Measurements from ENCODE around the gene FBXL14.

Gene FBXL14

DNA sequence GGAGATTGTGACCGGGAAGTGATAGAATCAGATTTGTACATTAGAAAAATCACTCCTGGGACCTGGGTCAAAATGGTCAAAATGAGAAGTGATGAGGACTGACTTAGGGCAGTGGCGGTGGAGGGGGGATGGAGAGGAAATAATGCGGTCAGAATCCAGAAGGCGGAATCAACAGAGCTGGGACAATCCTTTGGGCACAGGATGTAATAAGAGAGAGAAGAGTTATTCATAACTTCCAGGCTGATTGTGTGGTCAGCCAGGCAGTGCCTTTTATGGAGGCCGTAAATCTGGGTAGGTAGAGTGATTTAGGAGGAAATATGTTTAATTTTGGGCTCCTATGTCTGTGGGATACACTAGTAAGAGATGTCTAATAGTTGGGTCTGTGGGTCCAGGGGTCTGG is 21.6 kb downstream of the FBXL14 start:
- DNase-seq (ENCODE audit: low read depth) = no peak
- no peak overlapping the region for H3K4me3 ChIP-seq (replicated peaks; ENCODE audit: low read depth, low read length)
- TF ChIP-seq, protein P1, sequence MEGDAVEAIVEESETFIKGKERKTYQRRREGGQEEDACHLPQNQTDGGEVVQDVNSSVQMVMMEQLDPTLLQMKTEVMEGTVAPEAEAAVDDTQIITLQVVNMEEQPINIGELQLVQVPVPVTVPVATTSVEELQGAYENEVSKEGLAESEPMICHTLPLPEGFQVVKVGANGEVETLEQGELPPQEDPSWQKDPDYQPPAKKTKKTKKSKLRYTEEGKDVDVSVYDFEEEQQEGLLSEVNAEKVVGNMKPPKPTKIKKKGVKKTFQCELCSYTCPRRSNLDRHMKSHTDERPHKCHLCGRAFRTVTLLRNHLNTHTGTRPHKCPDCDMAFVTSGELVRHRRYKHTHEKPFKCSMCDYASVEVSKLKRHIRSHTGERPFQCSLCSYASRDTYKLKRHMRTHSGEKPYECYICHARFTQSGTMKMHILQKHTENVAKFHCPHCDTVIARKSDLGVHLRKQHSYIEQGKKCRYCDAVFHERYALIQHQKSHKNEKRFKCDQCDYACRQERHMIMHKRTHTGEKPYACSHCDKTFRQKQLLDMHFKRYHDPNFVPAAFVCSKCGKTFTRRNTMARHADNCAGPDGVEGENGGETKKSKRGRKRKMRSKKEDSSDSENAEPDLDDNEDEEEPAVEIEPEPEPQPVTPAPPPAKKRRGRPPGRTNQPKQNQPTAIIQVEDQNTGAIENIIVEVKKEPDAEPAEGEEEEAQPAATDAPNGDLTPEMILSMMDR (IDR thresholded peaks at IDR 0.05; ENCODE audit: low read length, missing control alignments) = no peak

DNA sequence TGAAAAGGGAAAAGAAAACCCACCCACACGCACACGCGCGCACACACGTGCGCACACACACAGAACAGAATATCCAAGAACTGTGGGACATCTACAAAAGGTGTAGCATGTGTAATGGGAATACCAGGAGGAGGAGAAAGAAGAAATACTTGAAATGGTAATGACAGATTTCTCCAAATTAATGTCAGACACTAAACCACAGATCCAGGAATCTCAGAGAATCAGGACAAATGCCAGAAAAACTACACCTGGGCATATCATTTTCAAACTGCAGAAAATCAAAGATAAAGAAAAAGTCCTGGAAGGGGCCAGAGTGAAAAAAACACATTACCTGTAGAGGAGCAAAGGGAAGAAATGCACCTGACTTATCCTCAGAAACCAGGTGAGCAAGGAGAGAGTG is 26.5 kb downstream of the FBXL14 start:
- TF ChIP-seq, protein P1 (IDR thresholded peaks at IDR 0.05; ENCODE audit: low read length, missing control alignments) = no peak
- no peak overlapping the region for H3K4me3 ChIP-seq (replicated peaks; ENCODE audit: low read depth, low read length)
- no peak for DNase-seq (ENCODE audit: low read depth)

DNA sequence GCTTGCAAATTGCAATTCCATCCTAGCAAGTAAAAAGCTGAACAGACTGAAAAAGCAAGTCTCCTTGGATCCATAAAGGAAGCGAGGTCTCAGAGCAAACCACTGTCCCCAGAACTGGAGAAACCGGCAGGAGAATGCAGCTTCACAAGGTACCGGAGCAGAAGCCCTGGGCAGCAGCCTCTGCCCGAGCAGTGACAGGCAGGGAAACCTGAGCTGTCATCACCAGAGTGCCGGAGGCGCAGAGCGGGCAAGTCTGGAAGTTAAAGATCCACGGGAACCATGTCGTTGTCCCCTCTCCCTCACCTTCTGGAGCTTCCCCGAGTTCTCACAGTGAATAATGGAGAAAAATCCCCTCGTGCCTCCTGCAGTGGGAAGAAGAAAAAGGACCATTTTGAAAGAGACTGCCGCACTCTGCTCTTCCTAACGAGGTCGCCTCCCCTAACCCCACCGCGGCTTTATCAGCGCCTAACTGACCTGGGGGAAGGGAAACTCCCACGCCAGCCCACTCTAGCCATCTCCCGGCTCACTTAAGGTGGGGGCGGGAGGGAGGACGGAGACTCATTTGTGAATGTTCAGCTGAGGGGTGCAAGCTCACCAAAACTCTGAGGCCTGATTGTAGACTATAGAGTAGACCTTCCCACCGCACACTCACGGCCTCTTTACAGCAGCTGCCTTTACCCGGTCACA is 27.8 kb downstream of the FBXL14 start:
- TF ChIP-seq, protein P1 (IDR thresholded peaks at IDR 0.05; ENCODE audit: low read length, missing control alignments) = no peak
- no peak overlapping the region for H3K4me3 ChIP-seq (replicated peaks; ENCODE audit: low read depth, low read length)
- DNase-seq (ENCODE audit: low read depth) = no peak

DNA sequence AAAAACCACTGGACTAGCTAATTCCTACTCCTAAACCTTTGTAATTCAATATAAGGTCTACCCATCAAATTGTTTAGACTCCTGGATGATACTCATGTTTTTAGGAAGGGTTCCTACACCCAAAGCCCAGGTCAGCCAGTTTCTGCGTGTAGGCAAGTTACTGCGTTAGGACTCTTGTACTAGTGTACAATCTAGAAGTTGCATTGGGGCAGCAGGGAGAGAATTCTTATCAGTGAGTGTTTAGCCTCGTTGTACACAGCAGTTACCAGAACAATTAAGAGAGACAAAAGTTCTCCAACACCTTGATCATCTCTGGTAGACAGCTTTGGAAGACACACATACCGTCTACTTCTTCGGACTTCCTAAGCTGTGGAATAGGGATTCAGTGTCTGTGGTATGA is 29.2 kb downstream of the FBXL14 start:
- no peak for DNase-seq (ENCODE audit: low read depth)
- no peak overlapping the region for H3K4me3 ChIP-seq (replicated peaks; ENCODE audit: low read depth, low read length)
- TF ChIP-seq, protein P1 (IDR thresholded peaks at IDR 0.05; ENCODE audit: low read length, missing control alignments) = no peak

DNA sequence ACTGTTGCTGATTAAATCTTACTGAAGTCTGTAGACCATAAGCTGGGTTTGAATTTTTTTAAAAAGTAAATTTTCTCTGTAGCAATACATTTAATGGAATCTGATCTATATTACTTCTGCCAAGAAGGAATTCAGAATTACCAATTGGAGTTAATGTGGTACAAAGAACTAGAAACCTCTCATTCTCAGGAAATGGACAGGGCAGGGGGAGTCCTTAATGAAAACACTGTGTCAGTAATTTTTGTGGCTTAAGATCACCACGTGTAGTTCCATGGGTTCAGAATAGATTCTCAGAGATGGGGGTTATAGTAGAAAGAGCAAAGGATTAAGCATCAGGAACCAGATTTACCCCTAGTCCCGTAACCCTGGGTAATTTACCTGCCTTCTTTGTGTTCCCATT is 30.3 kb downstream of the FBXL14 start:
- no peak overlapping the region for H3K4me3 ChIP-seq (replicated peaks; ENCODE audit: low read depth, low read length)
- no peak for DNase-seq (ENCODE audit: low read depth)
- TF ChIP-seq, protein P1 (IDR thresholded peaks at IDR 0.05; ENCODE audit: low read length, missing control alignments) = no peak

DNA sequence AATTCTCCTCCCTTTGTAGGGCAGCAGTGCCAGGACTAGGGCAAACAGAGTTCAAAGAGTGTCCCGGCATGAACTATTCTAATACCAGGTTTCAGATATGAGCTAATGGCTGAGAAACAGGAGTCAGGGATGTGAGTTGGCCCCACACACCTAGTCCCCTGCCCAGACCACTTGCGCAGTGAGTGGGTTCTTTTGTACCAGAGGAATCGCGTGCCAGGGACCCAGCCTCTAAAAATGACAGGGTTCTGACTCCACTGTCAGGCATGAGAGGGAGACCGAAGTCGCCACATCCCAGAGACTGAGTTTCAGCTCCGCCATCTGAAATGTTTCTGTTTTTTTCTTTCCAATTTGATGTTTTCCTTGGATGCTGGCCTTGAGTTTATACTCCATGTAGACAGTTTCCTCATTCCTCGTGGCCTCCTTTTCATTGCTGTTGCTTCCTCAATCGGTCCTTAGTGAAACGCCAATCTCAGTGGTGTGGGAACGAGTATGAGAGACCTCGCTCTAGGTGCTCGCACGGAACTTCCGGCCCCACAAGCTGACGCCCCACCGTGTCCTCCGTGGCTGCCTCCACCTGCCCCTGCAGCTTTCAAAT is 31.5 kb downstream of the FBXL14 start:
- peak; percentile 6 for DNase-seq (ENCODE audit: low read depth)
- TF ChIP-seq, protein P1 (IDR thresholded peaks at IDR 0.05; ENCODE audit: low read length, missing control alignments) = no peak
- no peak overlapping the region for H3K4me3 ChIP-seq (replicated peaks; ENCODE audit: low read depth, low read length)

DNA sequence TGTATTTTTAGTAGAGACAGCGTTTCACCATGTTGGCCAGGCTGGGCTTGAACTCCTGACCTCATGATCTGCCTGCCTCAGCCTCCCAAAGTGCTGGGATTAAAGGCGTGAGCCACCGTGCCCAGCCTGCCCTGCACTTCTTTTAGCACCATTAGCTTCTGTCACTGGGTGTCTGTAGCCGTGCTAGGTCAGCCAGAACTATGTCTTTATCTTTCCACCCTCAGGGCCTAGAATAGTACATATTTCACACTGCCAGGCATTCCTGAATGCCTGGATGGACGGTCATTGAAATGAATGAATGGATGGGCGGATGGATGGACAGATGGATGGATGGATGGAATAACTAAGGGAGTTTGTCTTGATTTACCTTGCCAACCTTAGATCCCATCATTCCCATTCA is 33.7 kb downstream of the FBXL14 start:
- TF ChIP-seq, protein P1 (IDR thresholded peaks at IDR 0.05; ENCODE audit: low read length, missing control alignments) = no peak
- no peak overlapping the region for H3K4me3 ChIP-seq (replicated peaks; ENCODE audit: low read depth, low read length)
- no peak for DNase-seq (ENCODE audit: low read depth)

Measured in fibroblast of pulmonary artery (primary cell).